ENCODE results near the gene STX10. TPM values are rescaled to one million over a fixed set of nuclear protein-coding genes. Genes with fewer than 3 reads are reported as not detected.
"Not testable (repeated sequence)": the region's sequence is repeated elsewhere in the genome, so short reads cannot be mapped to it uniquely, and the experiment has no call there.

Gene STX10
- total RNA-seq, 1 experiment from 2014 or later = 179 TPM

GRCh38 chr19:13150931-13151604 is 893 bp upstream of the STX10 start:
- POLR2A ChIA-PET (ENCODE audit: unreplicated experiment) = no interaction called here

GRCh38 chr19:13149628-13150186 is 468 bp downstream of the STX10 start:
- peak overlapping the region; percentile 83 for H3K4me3 ChIP-seq (ENCODE audit: low read length)
- DNase-seq (peak; percentile 48), ATAC-seq (peak; percentile 2; the same call in 1 of the 2 replicates)
- BruUV-seq (replicated peaks) = no TSS peak
- CTCF ChIA-PET = interaction anchor here (0.5 to 0.9 kb wide), 3 partner anchors 13 to 172 kb away, joined by 3 to 9 read pairs (median 3); no protein-coding TSS in a partner anchor
- H3F3A ChIP-seq (ENCODE audit: low read length, unreplicated experiment) = peaks cover 3% of the 10 kb centered on the region
- peaks cover 6% of the 10 kb centered on the region; the same call in 1 of the 2 replicates for H3K4me1 ChIP-seq (ENCODE audit: insufficient read depth, low read length)
- no peaks in the 10 kb centered on the region for H3K9me3 ChIP-seq (ENCODE audit: low read length)
- intact Hi-C loops (cut with micrococcal nuclease) = loop anchor here (1.0 to 5.0 kb wide), 2 partner anchors 32 to 47 kb away; partner anchors contain the start of gene LYL1
- H3K4me2 ChIP-seq (ENCODE audit: low read length) = peak overlapping the region; percentile 98
- peaks cover 57% of the 10 kb centered on the region for H3K79me2 ChIP-seq (ENCODE audit: low read length)
- peaks cover 17% of the 10 kb centered on the region for H3K36me3 ChIP-seq (ENCODE audit: low read depth, low read length)
- peak overlapping the region; percentile 80 for H2AFZ ChIP-seq (ENCODE audit: low read length)
- H3K9me2 ChIP-seq (replicated peaks; ENCODE audit: low read length) = no peaks in the 10 kb centered on the region
- peak overlapping the region; percentile 29 for H3K27ac ChIP-seq (ENCODE audit: low read length)
- peaks cover 17% of the 10 kb centered on the region for H4K20me1 ChIP-seq (ENCODE audit: low read length)
- no peaks in the 10 kb centered on the region for H3K27me3 ChIP-seq (ENCODE audit: low read length)
- peak overlapping the region; percentile 90 for H3K9ac ChIP-seq (ENCODE audit: low read length)
- POLR2A ChIA-PET (ENCODE audit: unreplicated experiment) = interaction anchor here (0.6 kb wide), 3 partner anchors 32 to 217 kb away, joined by 3 to 13 read pairs (median 3); partner anchors contain the start of gene NACC1
- no peak for TF ChIP-seq EZH2 (IDR thresholded peaks at IDR 0.05; ENCODE audit: low read length, unreplicated experiment)
- no peak for TF ChIP-seq EZH2phosphoT487 (IDR thresholded peaks at IDR 0.05; ENCODE audit: borderline replicate concordance, low read length)
- no peak for TF ChIP-seq CTCF (conservative IDR thresholded peaks at IDR 0.05; ENCODE audit: low read depth, low read length)

More at GRCh38 chr19:13150931-13151604, 893 bp upstream of the STX10 start:
- peak overlapping the region; percentile 90 for H3K9ac ChIP-seq (ENCODE audit: low read length)
- peak overlapping the region; percentile 66 for H3K27ac ChIP-seq (ENCODE audit: low read length)
- TF ChIP-seq EZH2 (IDR thresholded peaks at IDR 0.05; ENCODE audit: low read length, unreplicated experiment) (no peak), EZH2phosphoT487 (IDR thresholded peaks at IDR 0.05; ENCODE audit: borderline replicate concordance, low read length) (no peak), CTCF (conservative IDR thresholded peaks at IDR 0.05; ENCODE audit: low read depth, low read length) (no peak)
- peaks cover 64% of the 10 kb centered on the region for H3K79me2 ChIP-seq (ENCODE audit: low read length)
- no peaks in the 10 kb centered on the region for H3K27me3 ChIP-seq (ENCODE audit: low read length)
- peak overlapping the region; percentile 83 for H3K4me3 ChIP-seq (ENCODE audit: low read length)
- no peaks in the 10 kb centered on the region for H3K9me2 ChIP-seq (replicated peaks; ENCODE audit: low read length)
- H3K4me1 ChIP-seq (ENCODE audit: insufficient read depth, low read length) = peaks cover 16% of the 10 kb centered on the region
- H3F3A ChIP-seq (ENCODE audit: low read length, unreplicated experiment) = peaks cover 11% of the 10 kb centered on the region
- peaks cover 14% of the 10 kb centered on the region for H3K36me3 ChIP-seq (ENCODE audit: low read depth, low read length)
- DNase-seq (no peak), ATAC-seq (no peak)
- peak overlapping the region; percentile 50 for H2AFZ ChIP-seq (ENCODE audit: low read length)
- CTCF ChIA-PET = interaction anchor here (0.6 kb wide), 1 partner anchor 92 kb away, joined by 3 read pairs; no protein-coding TSS in a partner anchor
- intact Hi-C loops (cut with micrococcal nuclease) = loop anchor here (1.0 to 5.0 kb wide), 3 partner anchors 12 to 49 kb away; partner anchors contain the start of gene LYL1
- peak overlapping the region; percentile 98 for H3K4me2 ChIP-seq (ENCODE audit: low read length)
- peaks cover 17% of the 10 kb centered on the region for H4K20me1 ChIP-seq (ENCODE audit: low read length)
- no peaks in the 10 kb centered on the region for H3K9me3 ChIP-seq (ENCODE audit: low read length)
- TSS peak; percentile 33 for BruUV-seq (replicated peaks)

- H3K9ac ChIP-seq (ENCODE audit: low read length) = peak overlapping the region; percentile 90
- H2AFZ ChIP-seq (ENCODE audit: low read length) = peak overlapping the region; percentile 80
- H4K20me1 ChIP-seq (ENCODE audit: low read length) = peaks cover 12% of the 10 kb centered on the region
- H3F3A ChIP-seq (ENCODE audit: low read length, unreplicated experiment); H3K27me3 ChIP-seq (ENCODE audit: low read length); H3K4me1 ChIP-seq (ENCODE audit: insufficient read depth, low read length); DNase-seq; H3K9me3 ChIP-seq (ENCODE audit: low read length); intact Hi-C loops (cut with micrococcal nuclease); BruUV-seq (replicated peaks); H3K9me2 ChIP-seq (replicated peaks; ENCODE audit: low read length); ATAC-seq: not testable (repeated sequence)
- peak overlapping the region; percentile 98 for H3K4me2 ChIP-seq (ENCODE audit: low read length)
- CTCF ChIA-PET = interaction anchor here (0.9 kb wide), 1 partner anchor 172 kb away, joined by 9 read pairs; no protein-coding TSS in a partner anchor
- peaks cover 52% of the 10 kb centered on the region for H3K79me2 ChIP-seq (ENCODE audit: low read length)
- POLR2A ChIA-PET (ENCODE audit: unreplicated experiment) = interaction anchor here (0.6 kb wide), 2 partner anchors 31 to 216 kb away, joined by 3 to 13 read pairs; partner anchors contain the start of gene NACC1
- peak overlapping the region; percentile 29; the same call in 1 of the 2 replicates for H3K27ac ChIP-seq (ENCODE audit: low read length)
- H3K36me3 ChIP-seq (ENCODE audit: low read depth, low read length) = peaks cover 19% of the 10 kb centered on the region
- peak overlapping the region; percentile 83 for H3K4me3 ChIP-seq (ENCODE audit: low read length)
These were observed 975 bp downstream of the STX10 start for GRCh38 chr19:13149173-13149627.
